Immature natural killer cell (primary cell): ENCODE measurements around the gene DBF4. TPM values are rescaled to one million over a fixed set of nuclear protein-coding genes. Genes with fewer than 3 reads are reported as not detected.
"Not testable (repeated sequence)": the region's sequence is repeated elsewhere in the genome, so short reads cannot be mapped to it uniquely, and the experiment has no call there.

Experiments used
- DNase-seq, 3 donors: peaks; one replicate each; pipeline ENCODE4 v3.0.0; 2022; ENCODE audit warnings: mixed read lengths in 1 of 3
- H3K27ac Mint-ChIP-seq, 6 donors: one replicate each; pipeline ENCODE4 v1.8.0; 2020; ENCODE audit warnings: mixed read lengths in 6 of 6, mild to moderate bottlenecking in 5 of 6, inconsistent platforms in 4 of 6, moderate library complexity in 3 of 6
- H3K27me3 Mint-ChIP-seq, 3 donors: one replicate each; pipeline ENCODE4 v1.8.0; 2020 to 2021; ENCODE audit warnings: low read depth in 3 of 3, mild to moderate bottlenecking in 3 of 3, mixed read lengths in 3 of 3, moderate library complexity in 3 of 3, inconsistent platforms in 1 of 3
- H3K36me3 Mint-ChIP-seq, 3 donors: one replicate each; pipeline ENCODE4 v1.8.0; 2020; ENCODE audit warnings: mixed read lengths in 3 of 3, inconsistent platforms in 2 of 3, mild to moderate bottlenecking in 2 of 3
- H3K4me1 Mint-ChIP-seq, 2 donors: one replicate each; pipeline ENCODE4 v1.8.0; 2020; ENCODE audit warnings: inconsistent platforms in 2 of 2, mild to moderate bottlenecking in 2 of 2, mixed read lengths in 2 of 2, moderate library complexity in 1 of 2
- H3K4me3 Mint-ChIP-seq, 5 donors: one replicate each; pipeline ENCODE4 v1.8.0; 2020; ENCODE audit warnings: mild to moderate bottlenecking in 5 of 5, mixed read lengths in 5 of 5, inconsistent platforms in 3 of 5, moderate library complexity in 3 of 5
- H3K9me3 Mint-ChIP-seq, 6 donors: one replicate each; pipeline ENCODE4 v1.8.0; 2020; ENCODE audit warnings: mild to moderate bottlenecking in 6 of 6, mixed read lengths in 6 of 6, inconsistent platforms in 4 of 6, moderate library complexity in 3 of 6
- polyA plus RNA-seq, 3 donors: library from polyadenylated mRNA; unstranded; fragments of 300-500 nt; fragmentation: Illumina TruSeq; gene quantifications; one replicate each; pipeline ENCODE4 v1.2.3, GENCODE V29; 2021

Gene DBF4
- polyA plus RNA-seq, 3 donors from 2014 or later = 15.9 to 37.3 (median 23.4) TPM

GRCh38 chr7:87872346-87872745 lies 3.9 kb upstream of the DBF4 start:
- Mint-ChIP-seq H3K27ac (peak overlapping the region in 2 of 6 donors; percentile 7 to 19), H3K27me3 (peaks cover 0 to 13% (median 2%) of the 10 kb centered on the region in 3 donors), H3K4me1 (peaks cover 34 to 64% of the 10 kb centered on the region in 2 donors), H3K9me3 (peaks cover 0 to 4% (median 1%) of the 10 kb centered on the region in 6 donors), H3K4me3 (no peak overlapping the region), H3K36me3 (peaks cover under 1 to 20% (median 11%) of the 10 kb centered on the region in 3 donors)
- DNase-seq = no peak

- Mint-ChIP-seq H3K4me1 (peaks cover 43 to 73% of the 10 kb centered on the region in 2 donors), H3K36me3 (peaks cover 0 to 16% (median 7%) of the 10 kb centered on the region in 3 donors), H3K27ac (peak overlapping the region in 5 of 6 donors; percentile 47 to 98 (median 84)), H3K27me3 (peaks cover 0 to 13% (median 2%) of the 10 kb centered on the region in 3 donors)
- H3K4me3 Mint-ChIP-seq, H3K9me3 Mint-ChIP-seq, DNase-seq: not testable (repeated sequence)
Observed at GRCh38 chr7:87873328-87873727, 3.0 kb upstream of the DBF4 start.

- Mint-ChIP-seq H3K27me3 (peaks cover 0 to 13% (median 2%) of the 10 kb centered on the region in 3 donors), H3K4me3 (peak overlapping the region; percentile 34 to 97 (median 78)), H3K27ac (peak overlapping the region; percentile 47 to 98 (median 87)), H3K9me3 (no peaks in the 10 kb centered on the region), H3K36me3 (peaks cover 0 to 16% (median 7%) of the 10 kb centered on the region in 3 donors), H3K4me1 (peaks cover 44 to 76% of the 10 kb centered on the region in 2 donors)
- no peak for DNase-seq
Observed at GRCh38 chr7:87874066-87874465, 2.2 kb upstream of the DBF4 start.

- Mint-ChIP-seq H3K27ac (peak overlapping the region; percentile 76 to 98 (median 92)), H3K4me1 (peaks cover 44 to 73% of the 10 kb centered on the region in 2 donors), H3K9me3 (no peaks in the 10 kb centered on the region), H3K4me3 (peak overlapping the region; percentile 88 to 97 (median 95)), H3K27me3 (peaks cover 0 to 13% (median 2%) of the 10 kb centered on the region in 3 donors), H3K36me3 (peaks cover 5 to 18% (median 7%) of the 10 kb centered on the region in 3 donors)
- no peak for DNase-seq
Observed at GRCh38 chr7:87875151-87876039, 898 bp upstream of the DBF4 start.

- Mint-ChIP-seq H3K27me3 (peaks cover 0 to 13% (median 2%) of the 10 kb centered on the region in 3 donors), H3K4me1 (peaks cover 42 to 61% of the 10 kb centered on the region in 2 donors), H3K36me3 (peaks cover 0 to 15% (median 5%) of the 10 kb centered on the region in 3 donors), H3K4me3 (peak overlapping the region; percentile 92 to 97 (median 95)), H3K27ac (peak overlapping the region; percentile 94 to 99 (median 98)), H3K9me3 (no peaks in the 10 kb centered on the region)
- no peak for DNase-seq
Observed at GRCh38 chr7:87876869-87877234, 559 bp downstream of the DBF4 start.

DNA sequence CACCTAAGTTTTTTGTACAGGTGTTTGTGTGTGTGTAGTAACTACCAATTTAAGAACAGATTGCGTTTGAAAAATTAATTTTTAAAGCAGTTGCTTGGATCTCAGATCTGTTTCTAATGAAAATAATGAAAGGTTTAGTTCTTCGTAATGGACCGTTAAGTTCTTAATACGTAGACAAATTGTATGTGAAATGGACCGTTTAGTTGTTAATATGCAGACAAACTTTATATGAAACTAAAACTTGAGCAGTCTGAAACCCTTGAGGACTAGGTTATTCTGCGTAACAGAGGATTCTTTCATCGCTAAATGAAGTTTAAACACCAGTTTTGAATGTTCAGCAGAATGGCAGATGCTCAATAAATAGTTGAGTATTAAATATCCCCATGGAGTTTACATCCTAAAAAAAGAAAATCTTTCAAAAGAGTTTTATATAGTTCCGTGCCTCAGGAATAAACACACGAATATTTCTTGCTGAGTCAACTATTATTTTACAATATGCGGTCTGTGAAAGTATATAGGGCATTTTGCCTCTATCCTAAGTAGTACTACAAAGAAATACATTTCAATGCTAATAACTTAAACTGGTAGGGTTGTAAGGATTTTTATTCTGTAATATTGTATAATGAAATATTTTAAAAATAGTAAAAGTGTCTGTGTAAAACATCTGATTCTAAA lies 1.2 kb downstream of the DBF4 start:
- H3K4me1 Mint-ChIP-seq = peaks cover 38 to 55% of the 10 kb centered on the region in 2 donors
- peak overlapping the region; percentile 94 to 99 (median 98) for H3K27ac Mint-ChIP-seq
- peaks cover 0 to 9% (median 5%) of the 10 kb centered on the region in 3 donors for H3K36me3 Mint-ChIP-seq
- DNase-seq = no peak
- no peaks in the 10 kb centered on the region for H3K9me3 Mint-ChIP-seq
- H3K4me3 Mint-ChIP-seq = peak overlapping the region; percentile 92 to 97 (median 95)
- peaks cover 0 to 13% (median 2%) of the 10 kb centered on the region in 3 donors for H3K27me3 Mint-ChIP-seq

GRCh38 chr7:87878208-87878735 lies 2.0 kb downstream of the DBF4 start:
- Mint-ChIP-seq H3K4me1 (peaks cover 38 to 47% of the 10 kb centered on the region in 2 donors), H3K27me3 (peaks cover 0 to 13% (median 2%) of the 10 kb centered on the region in 3 donors), H3K9me3 (no peaks in the 10 kb centered on the region), H3K36me3 (peaks cover 0 to 9% (median 5%) of the 10 kb centered on the region in 3 donors), H3K27ac (peak overlapping the region in 3 of 6 donors; percentile 38 to 98 (median 46)), H3K4me3 (peak overlapping the region; percentile 31 to 94 (median 46))
- DNase-seq = no peak

GRCh38 chr7:87882151-87882937 lies 6.1 kb downstream of the DBF4 start:
- H3K36me3 Mint-ChIP-seq = peaks cover 5 to 9% (median 7%) of the 10 kb centered on the region in 3 donors

DNA sequence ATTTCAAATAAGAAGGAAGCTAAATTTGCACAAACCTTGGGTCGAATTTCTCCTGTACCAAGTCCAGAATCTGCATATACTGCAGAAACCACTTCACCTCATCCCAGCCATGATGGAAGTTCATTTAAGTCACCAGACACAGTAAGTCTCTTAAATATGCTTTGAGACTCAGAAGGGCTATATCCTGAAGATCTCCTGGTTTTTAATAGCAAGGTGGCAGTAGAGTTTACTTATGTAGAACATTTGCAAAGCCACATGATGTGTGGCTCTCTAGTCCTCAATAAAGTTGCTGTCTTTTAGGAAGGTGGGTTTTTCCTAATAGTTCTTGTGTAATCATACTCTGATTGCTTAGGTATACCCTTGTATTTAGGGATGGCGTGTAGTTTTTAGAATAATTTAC lies 8.7 kb downstream of the DBF4 start:
- Mint-ChIP-seq H3K9me3 (no peaks in the 10 kb centered on the region), H3K36me3 (peaks cover 8 to 15% (median 13%) of the 10 kb centered on the region in 3 donors), H3K27ac (no peak overlapping the region), H3K27me3 (no peaks in the 10 kb centered on the region), H3K4me3 (no peak overlapping the region), H3K4me1 (peaks cover 0 to 7% of the 10 kb centered on the region in 2 donors)
- DNase-seq = no peak

More at GRCh38 chr7:87882151-87882937, 6.1 kb downstream of the DBF4 start:
- no peak overlapping the region for H3K27ac Mint-ChIP-seq
- no peaks in the 10 kb centered on the region for H3K9me3 Mint-ChIP-seq
- no peak for DNase-seq
- H3K4me1 Mint-ChIP-seq = peaks cover 10 to 19% of the 10 kb centered on the region in 2 donors
- H3K4me3 Mint-ChIP-seq = no peak overlapping the region
- no peaks in the 10 kb centered on the region for H3K27me3 Mint-ChIP-seq

GRCh38 chr7:87886875-87887274 lies 10.6 kb downstream of the DBF4 start:
- Mint-ChIP-seq H3K27me3 (no peaks in the 10 kb centered on the region), H3K4me3 (no peak overlapping the region), H3K9me3 (no peaks in the 10 kb centered on the region), H3K27ac (no peak overlapping the region), H3K36me3 (peaks cover 0 to 13% (median 11%) of the 10 kb centered on the region in 3 donors), H3K4me1 (no peaks in the 10 kb centered on the region)
- peak; percentile 38 to 50 (median 45) for DNase-seq

DNA sequence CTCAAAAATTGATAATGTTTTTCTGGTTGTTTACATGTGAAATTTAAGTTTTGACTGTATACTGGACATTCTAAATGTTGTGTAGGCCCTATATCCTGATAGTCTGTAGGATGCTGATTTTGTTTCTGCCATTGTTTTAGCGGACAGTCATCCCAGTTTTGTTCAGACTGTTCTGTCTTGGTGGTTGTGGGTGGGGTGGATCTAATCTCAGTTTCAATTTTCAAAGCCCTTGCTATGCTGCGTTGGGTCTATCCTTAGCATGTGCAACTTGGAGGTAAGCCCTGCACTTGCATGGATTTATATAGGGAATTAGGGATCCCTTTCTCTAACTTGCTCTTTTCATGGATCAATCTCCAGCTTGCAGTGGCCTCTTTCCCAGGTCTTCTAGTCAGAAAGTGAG lies 19.1 kb downstream of the DBF4 start:
- peaks cover 12 to 27% (median 14%) of the 10 kb centered on the region in 3 donors for H3K36me3 Mint-ChIP-seq
- H3K27ac Mint-ChIP-seq = no peak overlapping the region
- no peaks in the 10 kb centered on the region for H3K4me1 Mint-ChIP-seq
- H3K9me3 Mint-ChIP-seq = no peaks in the 10 kb centered on the region
- DNase-seq = no peak
- no peaks in the 10 kb centered on the region for H3K27me3 Mint-ChIP-seq
- H3K4me3 Mint-ChIP-seq = no peak overlapping the region

DNA sequence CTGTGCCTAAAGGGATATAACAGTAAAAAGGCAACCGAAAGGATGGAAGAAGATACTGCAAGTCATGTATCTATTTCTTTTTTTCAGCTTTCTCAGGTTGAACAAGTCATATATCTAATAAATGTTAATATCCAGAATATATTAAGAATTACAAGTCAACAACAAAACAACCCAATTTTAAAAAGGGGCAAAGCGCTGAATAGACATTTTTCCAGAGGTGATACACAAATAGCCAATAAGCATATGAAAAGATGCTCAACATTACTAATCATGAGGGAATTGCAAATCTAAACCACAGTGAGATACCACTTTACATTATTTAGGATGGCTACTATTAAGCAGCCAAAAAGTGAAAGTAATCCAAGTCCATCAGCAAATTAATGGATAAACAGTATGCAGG lies 23.0 kb downstream of the DBF4 start:
- no peaks in the 10 kb centered on the region for H3K9me3 Mint-ChIP-seq
- DNase-seq = no peak
- no peak overlapping the region for H3K4me3 Mint-ChIP-seq
- H3K27ac Mint-ChIP-seq = no peak overlapping the region
- H3K36me3 Mint-ChIP-seq = peaks cover 13 to 38% (median 18%) of the 10 kb centered on the region in 3 donors
- peaks cover 0 to 3% (median 0%) of the 10 kb centered on the region in 3 donors for H3K27me3 Mint-ChIP-seq
- no peaks in the 10 kb centered on the region for H3K4me1 Mint-ChIP-seq
